ENCODE results near the gene NOXRED1.

- TF ChIP-seq CTCF (IDR thresholded peaks at IDR 0.05; ENCODE audit: insufficient read depth, low read depth, low read length) (no peak), EZH2 (IDR thresholded peaks at IDR 0.05; ENCODE audit: insufficient read depth, low read length) (no peak)
Observed at GRCh38 chr14:77355811-77356210, 67.5 kb downstream of the NOXRED1 start.
